ENCODE results near the gene KIF16B.

- TF ChIP-seq CTCF (conservative IDR thresholded peaks at IDR 0.05; ENCODE audit: low read depth, low read length) (no peak), EZH2 (IDR thresholded peaks at IDR 0.05; ENCODE audit: borderline replicate concordance, low read depth, low read length, poor library complexity, severe bottlenecking) (no peak)
These were observed 127.8 kb downstream of the KIF16B start for GRCh38 chr20:16445482-16445881.
